Upper lobe of left lung (tissue), 6 donors: Measurements from ENCODE around the gene HDX. TPM values are rescaled to one million over a fixed set of nuclear protein-coding genes. Genes with fewer than 3 reads are reported as not detected.

Experiments
- ATAC-seq, 2 donors: fragments of 200-7000 bp; cut with Tn5 transposase; one replicate each; pipeline ENCODE4 v1.9.1; 2022; ENCODE audit warnings: mild to moderate bottlenecking in 2 of 2, moderate library complexity in 2 of 2; ENCODE audit not compliant: low FRiP score in 2 of 2
- DNase-seq, 2 donors: peaks; one replicate each; pipeline ENCODE4 v3.0.0-alpha.2; 2019 to 2020
- H3K27ac ChIP-seq, 4 donors: fragments of 200-600 bp; sonication (generic); one replicate each; pipeline ENCODE4 v1.5.1; 2016 to 2019
- H3K27me3 ChIP-seq, 4 donors: fragments of 200-600 bp; sonication (generic); one replicate each; pipeline ENCODE4 v1.5.1; 2017 to 2019
- H3K36me3 ChIP-seq, 4 donors: fragments of 200-600 bp; sonication (generic); one replicate each; pipeline ENCODE4 v1.5.1; 2016 to 2019
- H3K4me1 ChIP-seq, 4 donors: fragments of 200-600 bp; sonication (generic); one replicate each; pipeline ENCODE4 v1.5.1; 2018 to 2019
- H3K4me3 ChIP-seq, 4 donors: fragments of 200-600 bp; sonication (generic); one replicate each; pipeline ENCODE4 v1.5.1; 2017 to 2019; ENCODE audit warnings: mild to moderate bottlenecking in 2 of 4, moderate library complexity in 1 of 4
- H3K9me3 ChIP-seq, 4 donors: fragments of 200-600 bp; sonication (generic); one replicate each; pipeline ENCODE4 v1.5.1; 2018 to 2019
- CTCF ChIP-seq, 6 experiments: fragments of 450-650 bp in 4 of 6; fragments of 200-600 bp in 2 of 6; sonication (generic) in 2 of 6; IDR thresholded peaks; one replicate each; pipeline ENCODE4 v1.5.1; 2016 to 2019; ENCODE audit warnings: antibody characterized with exemption in 6 of 6
- EP300 ChIP-seq, 4 donors: sonication (generic); formaldehyde crosslinking; IDR thresholded peaks; one replicate each; pipeline ENCODE4 v1.5.1; 2017; ENCODE audit warnings: antibody characterized with exemption in 4 of 4, control low read depth in 2 of 4
- POLR2A ChIP-seq, 4 donors: fragments of 450-650 bp; IDR thresholded peaks; one replicate each; pipeline ENCODE4 v1.5.1; 2016 to 2017; ENCODE audit warnings: antibody characterized with exemption in 4 of 4, mild to moderate bottlenecking in 2 of 4
- POLR2AphosphoS5 ChIP-seq, 2 donors: sonication (generic); formaldehyde crosslinking; IDR thresholded peaks; one replicate each; pipeline ENCODE4 v1.5.1; 2017; ENCODE audit warnings: antibody characterized with exemption in 2 of 2
- WGBS, 2 donors: methylation state at CpG; one replicate each; pipeline ENCODE4 v1.1.5; 2017 to 2018; 5-methylcytosine and 5-hydroxymethylcytosine counted together
- total RNA-seq, 6 donors: library from RNA; depleted of rRNA in 4 of 6; stranded (reverse); fragments of >200 nt in 4 of 6; gene quantifications; one replicate each; pipeline versions ENCODE4 v1.1.0 to v1.2.1, GENCODE V29; 2016 to 2021
- donor health status: DM: no; HTN: no; CAD: no; lungs with moderate emphysema.
- donor health status: DM: no; HTN: yes; CAD: no; lungs with severe emphysema.

Gene HDX
- total RNA-seq, 6 donors from 2014 or later, result 1.00 to 5.8 (median 3.2) TPM

DNA sequence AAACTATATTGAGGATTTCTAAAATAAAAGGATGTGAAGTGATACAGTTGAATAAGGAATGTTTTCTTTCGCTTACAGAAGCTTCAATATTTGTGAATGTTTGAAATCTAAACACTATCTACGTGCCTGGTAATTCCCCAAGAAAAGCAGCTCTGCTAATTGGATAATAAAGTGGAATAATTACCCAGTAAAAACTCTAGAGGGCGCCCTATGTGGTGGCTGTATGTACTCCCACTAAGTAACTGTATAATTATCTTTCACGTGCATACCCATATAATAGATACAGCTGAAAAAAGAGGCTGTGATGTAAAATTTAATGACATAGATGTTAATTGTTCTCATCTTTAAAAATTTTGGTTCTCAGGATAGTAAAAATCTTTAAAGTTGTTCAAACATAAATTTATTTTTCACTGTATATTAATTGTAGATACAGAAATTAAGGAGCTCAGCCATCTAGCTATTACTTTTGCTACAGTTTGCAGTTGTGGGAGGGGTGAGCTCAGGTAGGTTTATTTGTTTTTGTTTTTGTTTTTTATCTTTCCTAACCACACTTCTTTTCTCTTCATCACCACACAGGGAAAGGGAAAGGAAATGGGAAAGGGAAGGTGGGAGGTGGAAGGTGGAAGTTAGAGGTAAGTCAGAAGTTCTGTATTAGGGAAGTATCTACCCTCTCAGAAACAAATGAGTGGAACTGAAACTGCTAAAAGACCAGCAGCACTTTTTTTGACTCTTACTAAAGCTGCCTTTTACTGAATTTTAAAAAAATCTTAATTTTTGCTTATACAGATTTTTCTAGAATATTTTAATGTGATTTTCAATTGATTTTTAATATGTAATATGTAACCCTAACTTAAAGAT is 162.5 kb downstream of the HDX start:
- no peak overlapping the region for H3K4me3 ChIP-seq
- 16 to 20% methylated on average over 4 of the region's 4 CpGs for WGBS, 2 donors
- no peaks in the 10 kb centered on the region for H3K27me3 ChIP-seq
- no peak overlapping the region for H3K27ac ChIP-seq
- no peaks in the 10 kb centered on the region for H3K9me3 ChIP-seq
- DNase-seq (no peak), ATAC-seq (no peak)
- no peaks in the 10 kb centered on the region for H3K4me1 ChIP-seq
- H3K36me3 ChIP-seq, result no peaks in the 10 kb centered on the region
- no peak for TF ChIP-seq EP300 (IDR thresholded peaks at IDR 0.05)
- TF ChIP-seq CTCF (IDR thresholded peaks at IDR 0.05), result peak in 4 of 6 experiments; percentile 21 to 75 (median 37)

DNA sequence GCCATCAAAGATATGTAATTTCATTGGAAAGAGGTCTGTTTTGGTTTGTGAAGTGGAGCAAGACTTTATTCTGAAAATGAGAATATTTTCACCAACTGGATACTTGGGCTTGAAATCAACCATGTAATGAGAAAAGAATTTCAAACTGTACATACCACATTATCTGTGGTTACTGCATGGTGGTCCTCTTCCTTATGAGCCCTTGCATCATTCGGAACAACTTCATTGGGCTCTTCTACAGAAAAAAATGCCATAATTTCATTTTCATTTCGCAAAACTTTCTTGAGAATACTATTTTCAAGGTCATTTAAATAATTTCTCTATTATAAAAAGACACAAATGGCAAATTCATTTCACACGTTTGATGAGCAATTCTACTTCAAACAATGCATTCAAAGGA is 165.6 kb downstream of the HDX start:
- WGBS, 2 donors, result 69 to 91% methylated on average over 3 of the region's 3 CpGs
- Histone ChIP-seq H3K4me3 (no peak overlapping the region), H3K36me3 (no peaks in the 10 kb centered on the region), H3K27ac (no peak overlapping the region), H3K27me3 (no peaks in the 10 kb centered on the region), H3K4me1 (no peaks in the 10 kb centered on the region), H3K9me3 (no peaks in the 10 kb centered on the region)
- DNase-seq, result no peak
- TF ChIP-seq EP300 (IDR thresholded peaks at IDR 0.05), result no peak
- TF ChIP-seq POLR2AphosphoS5 (IDR thresholded peaks at IDR 0.05), result no peak
- TF ChIP-seq POLR2A (IDR thresholded peaks at IDR 0.05), result no peak
- TF ChIP-seq CTCF (IDR thresholded peaks at IDR 0.05), result no peak
- ATAC-seq, result no peak

- no peaks in the 10 kb centered on the region for H3K36me3 ChIP-seq
- no peak for TF ChIP-seq POLR2AphosphoS5 (IDR thresholded peaks at IDR 0.05)
- TF ChIP-seq EP300 (IDR thresholded peaks at IDR 0.05), result no peak
- TF ChIP-seq CTCF (IDR thresholded peaks at IDR 0.05), result no peak
- TF ChIP-seq POLR2A (IDR thresholded peaks at IDR 0.05), result no peak
- no peak overlapping the region for H3K4me3 ChIP-seq
- no peak overlapping the region for H3K27ac ChIP-seq
- DNase-seq (no peak), ATAC-seq (no peak)
- H3K27me3 ChIP-seq, result no peaks in the 10 kb centered on the region
- no peaks in the 10 kb centered on the region for H3K9me3 ChIP-seq
- WGBS, 2 donors, result 56 to 87% methylated on average over 1 of the region's 1 CpG
- H3K4me1 ChIP-seq, result no peaks in the 10 kb centered on the region
Observed at GRCh38 chrX:84335121-84335520, 167.1 kb downstream of the HDX start.

GRCh38 chrX:84322083-84322827 is 180.0 kb downstream of the HDX start:
- Histone ChIP-seq H3K4me3 (no peak overlapping the region), H3K27ac (no peak overlapping the region), H3K27me3 (no peaks in the 10 kb centered on the region), H3K4me1 (no peaks in the 10 kb centered on the region), H3K36me3 (no peaks in the 10 kb centered on the region), H3K9me3 (no peaks in the 10 kb centered on the region)
- DNase-seq (no peak), ATAC-seq (no peak)
- WGBS, 2 donors, result 76 to 82% methylated on average over 2 of the region's 2 CpGs
- no peak for TF ChIP-seq POLR2AphosphoS5 (IDR thresholded peaks at IDR 0.05)
- TF ChIP-seq POLR2A (IDR thresholded peaks at IDR 0.05), result no peak
- no peak for TF ChIP-seq CTCF (IDR thresholded peaks at IDR 0.05)
- TF ChIP-seq EP300 (IDR thresholded peaks at IDR 0.05), result no peak
